ENCODE measurements around the gene LRRN3.

The LRRN3 gene

DNA sequence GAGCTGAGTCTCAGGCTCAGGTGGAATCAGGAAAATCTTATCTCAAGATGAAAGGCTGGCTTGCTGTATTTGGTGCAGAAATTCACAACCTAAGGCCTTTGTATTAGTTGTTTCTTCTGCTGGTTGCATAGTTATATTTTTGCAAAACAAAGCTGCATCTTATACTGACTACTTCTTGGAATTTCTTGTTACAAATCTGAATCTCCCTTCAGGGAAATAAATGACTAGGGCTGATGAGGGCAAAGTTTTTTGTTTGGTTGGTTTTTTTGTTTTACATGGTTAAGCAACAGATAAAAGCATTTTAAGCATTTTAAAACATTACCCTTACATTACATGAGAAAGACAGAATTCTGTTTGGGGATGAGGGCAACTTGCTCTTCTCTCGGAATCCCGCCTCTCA is 13.9 kb upstream of the LRRN3 start:
- DNase-seq = no peak

- DNase-seq = no peak
Measured at GRCh38 chr7:111080495-111081105, 10.3 kb upstream of the LRRN3 start.

GRCh38 chr7:111081546-111082267 is 9.2 kb upstream of the LRRN3 start:
- DNase-seq = no peak

DNA sequence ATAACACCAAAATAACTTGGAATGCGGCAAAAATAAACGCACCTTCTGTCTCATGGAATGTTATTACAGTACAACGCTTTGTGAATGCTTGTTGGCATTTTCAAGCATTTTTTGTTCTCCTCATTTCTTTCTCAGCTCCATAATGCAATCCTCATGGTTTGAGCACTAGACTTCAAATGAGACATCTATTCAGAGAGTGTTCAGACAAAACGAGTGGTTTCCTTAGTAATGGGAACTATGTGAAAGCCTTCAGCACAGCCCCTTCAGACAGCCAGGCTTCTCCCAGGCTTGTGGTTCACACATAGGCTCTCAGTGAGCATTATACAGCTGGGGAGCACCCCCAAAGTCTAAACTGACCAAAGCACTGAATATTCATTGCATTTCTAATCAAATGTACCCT is 8.6 kb upstream of the LRRN3 start:
- DNase-seq = no peak

DNA sequence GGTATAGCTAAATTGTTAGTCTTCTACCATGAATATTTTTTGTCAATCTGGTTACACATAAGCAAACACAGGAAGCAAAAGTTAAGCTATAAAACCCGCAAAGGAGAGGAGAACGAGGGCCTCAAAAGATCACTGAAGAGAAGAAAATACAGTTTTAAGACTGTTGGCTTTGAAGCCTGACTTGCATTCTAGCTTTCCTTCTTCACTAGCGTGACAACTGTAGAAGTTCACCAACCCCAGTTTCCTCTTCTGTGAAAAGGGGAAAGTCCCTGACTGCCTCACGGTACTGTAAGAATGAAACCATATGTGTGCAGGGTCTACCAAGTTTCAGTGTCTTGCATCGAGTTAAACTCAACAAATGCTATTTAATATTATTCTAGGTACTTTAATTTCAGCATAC is 7.5 kb upstream of the LRRN3 start:
- DNase-seq = no peak

DNA sequence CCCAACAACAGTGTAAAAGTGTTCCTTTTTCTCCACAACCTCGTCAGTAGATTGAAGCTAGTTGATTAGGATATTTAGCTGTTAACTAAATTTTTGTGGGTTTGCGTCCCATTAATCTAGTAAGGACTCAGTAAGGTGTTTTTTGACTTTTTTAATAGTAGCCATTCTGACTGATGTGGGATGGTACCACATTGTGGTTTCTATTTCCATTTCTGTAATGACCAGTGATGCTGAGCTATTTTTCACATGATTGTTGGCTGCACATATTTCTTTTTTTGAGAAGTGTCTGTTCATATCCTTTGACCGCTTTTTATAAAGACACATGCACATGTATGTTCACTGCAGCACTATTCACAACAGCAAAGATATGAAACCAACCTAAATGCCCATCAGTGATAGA is 5.6 kb upstream of the LRRN3 start:
- DNase-seq = no peak

- DNase-seq = no peak
Measured at GRCh38 chr7:111086532-111086931, 4.4 kb upstream of the LRRN3 start.

DNA sequence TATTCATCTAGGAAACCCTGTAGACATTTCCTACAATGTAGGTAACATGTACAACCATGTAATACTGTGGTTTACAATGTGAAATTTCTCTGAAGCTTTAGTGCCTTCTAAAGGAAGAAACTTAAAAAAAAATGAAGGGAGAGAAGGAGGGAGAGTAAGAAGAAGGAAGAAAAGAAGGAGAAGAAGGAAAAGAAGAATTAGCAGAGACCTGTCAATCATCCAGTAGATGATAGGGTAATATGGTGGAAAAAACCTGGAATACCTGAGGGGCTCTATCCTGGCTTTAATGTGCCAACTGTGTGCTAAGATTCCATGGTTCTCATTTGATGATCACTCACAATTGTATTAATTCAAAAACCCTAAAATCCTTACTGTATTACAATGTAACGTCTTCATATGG is 2.6 kb upstream of the LRRN3 start:
- no peak for DNase-seq

DNA sequence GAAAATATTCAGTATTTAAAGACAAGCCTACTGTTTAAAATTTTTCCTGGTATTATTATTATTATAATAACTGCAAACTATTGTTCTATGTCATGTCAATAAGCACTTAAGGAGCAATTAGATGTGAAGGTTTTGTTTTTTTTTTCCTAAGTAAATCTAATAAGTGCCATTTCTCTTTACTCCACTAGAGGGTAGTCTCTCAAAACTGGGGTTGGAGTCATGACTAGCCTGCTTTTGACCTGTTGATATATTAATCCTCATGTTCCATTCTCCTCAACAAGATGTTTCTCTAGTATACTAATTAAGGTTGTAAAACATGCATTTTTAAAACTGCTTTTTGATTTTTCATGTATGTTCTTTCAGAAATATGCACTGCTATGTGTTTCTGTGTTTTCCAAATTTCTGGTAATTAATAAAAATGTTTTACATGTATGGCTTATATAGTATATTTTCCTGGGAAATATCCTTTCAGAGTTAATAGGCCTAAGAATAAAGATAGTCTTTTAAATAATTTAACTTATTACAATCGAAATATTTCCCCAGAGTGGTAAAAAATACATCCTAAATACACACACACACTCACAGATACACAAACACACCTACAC is 1.0 kb upstream of the LRRN3 start:
- DNase-seq = no peak

DNA sequence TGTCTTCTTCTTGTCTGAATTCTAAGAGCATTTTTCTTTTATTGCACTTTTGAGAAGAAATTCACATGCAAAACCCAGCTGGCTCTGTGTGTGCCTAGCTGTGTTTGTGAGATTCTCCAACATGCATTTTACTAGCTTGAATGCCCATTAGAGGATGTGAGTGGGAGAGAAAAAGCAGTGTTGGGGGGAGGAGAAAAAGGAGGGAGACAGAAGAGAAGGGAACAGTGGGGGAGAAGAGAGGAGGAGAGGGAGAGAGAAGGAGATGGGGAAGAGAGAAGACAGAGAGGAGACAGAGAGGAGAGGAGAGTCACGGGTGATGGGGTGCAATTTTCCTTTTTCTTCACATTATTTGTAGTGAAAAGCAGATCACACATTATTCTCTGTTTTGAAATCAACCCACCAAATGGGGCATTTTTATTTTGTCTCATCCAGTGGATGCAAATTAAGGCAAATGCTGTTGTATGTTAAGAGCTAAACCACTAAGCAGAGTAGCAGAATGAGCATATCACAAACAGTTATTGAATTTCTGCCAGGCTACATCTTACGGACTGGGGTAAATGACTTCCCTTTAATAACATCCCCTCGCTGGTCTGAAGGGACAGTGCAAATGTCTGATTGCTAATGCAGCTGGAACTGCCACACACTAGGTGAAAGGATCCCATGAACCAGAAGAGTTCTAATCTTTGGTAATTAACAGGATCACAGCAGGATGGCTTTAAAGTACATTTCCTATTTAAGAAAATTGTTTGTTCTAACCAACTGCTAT is 849 bp downstream of the LRRN3 start:
- no peak for DNase-seq

DNA sequence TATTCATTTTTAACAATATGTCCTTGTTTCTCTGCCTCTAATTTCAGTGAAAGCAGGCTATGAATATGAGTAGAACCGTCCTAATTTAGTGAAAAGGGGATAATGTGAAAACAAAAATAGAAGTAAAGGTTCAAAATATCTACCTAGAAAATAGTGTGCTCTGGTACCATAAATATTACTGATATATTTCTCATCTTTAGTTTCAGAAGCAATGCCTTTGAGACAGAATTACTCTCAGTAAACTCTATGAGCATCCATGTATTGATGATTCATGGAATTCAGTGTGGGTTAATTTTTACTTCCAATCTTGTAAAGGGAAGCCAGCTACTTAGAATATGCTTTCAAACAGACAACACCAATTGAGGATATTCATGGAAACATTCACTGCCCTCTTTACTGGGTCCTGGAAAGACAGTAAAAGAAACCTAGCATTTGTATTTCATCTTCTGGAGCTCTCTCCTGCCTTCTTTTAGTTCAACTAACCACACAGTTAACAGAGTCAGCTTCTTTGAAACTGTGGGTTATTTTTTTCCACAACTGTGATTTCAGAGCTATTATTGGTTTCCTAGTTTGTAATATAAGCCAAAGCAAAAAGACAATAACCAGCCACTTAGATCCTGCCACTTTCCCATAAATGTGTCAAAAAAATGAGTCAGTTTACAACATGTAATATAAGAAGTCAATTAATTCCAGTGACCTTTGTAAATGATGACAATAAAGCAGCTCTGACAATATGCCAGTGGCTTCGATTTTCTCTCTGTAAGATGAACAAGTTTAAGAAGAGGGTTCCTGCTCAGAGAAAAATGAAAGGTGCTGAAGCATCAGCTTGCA is 1.7 kb downstream of the LRRN3 start:
- DNase-seq = no peak

DNA sequence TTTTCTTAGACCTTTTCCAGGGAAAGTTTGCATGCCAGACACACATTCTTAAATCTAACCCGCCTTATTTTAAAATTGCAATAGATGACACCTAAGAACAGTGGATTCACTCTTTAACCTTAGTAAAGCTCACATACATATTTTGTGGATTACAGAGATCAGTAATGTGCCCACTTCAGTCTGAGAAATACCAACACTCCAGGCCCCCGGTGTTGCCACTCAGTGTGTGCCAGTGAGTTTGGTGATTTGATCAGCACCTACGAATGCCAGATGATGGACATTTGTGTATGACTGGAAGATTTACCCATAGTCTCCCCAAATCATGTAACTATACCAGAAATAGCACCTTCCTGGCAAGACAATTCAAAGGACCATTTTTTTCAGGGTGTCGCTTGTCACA is 2.6 kb downstream of the LRRN3 start:
- DNase-seq = no peak

- DNase-seq = no peak
Measured at GRCh38 chr7:111094419-111094818, 3.5 kb downstream of the LRRN3 start.

DNA sequence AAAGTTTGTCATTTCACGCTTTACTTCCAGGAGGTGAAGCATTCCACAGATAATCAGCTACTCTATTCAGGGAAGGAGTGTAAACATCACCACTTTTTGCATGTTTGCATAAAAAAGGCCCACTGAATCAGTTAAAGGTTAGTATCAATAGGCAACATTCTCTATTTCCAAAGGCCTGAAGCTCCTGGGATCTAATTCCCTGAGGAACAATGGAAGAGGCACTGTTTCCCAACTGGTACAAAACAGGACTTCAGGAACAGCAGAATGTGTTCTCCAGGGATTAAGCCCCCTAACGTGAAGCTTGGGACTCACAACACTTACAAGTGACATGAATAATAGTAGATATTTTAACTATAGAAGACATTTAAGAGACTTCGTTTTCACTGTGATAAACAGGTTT is 6.1 kb downstream of the LRRN3 start:
- DNase-seq = no peak

DNA sequence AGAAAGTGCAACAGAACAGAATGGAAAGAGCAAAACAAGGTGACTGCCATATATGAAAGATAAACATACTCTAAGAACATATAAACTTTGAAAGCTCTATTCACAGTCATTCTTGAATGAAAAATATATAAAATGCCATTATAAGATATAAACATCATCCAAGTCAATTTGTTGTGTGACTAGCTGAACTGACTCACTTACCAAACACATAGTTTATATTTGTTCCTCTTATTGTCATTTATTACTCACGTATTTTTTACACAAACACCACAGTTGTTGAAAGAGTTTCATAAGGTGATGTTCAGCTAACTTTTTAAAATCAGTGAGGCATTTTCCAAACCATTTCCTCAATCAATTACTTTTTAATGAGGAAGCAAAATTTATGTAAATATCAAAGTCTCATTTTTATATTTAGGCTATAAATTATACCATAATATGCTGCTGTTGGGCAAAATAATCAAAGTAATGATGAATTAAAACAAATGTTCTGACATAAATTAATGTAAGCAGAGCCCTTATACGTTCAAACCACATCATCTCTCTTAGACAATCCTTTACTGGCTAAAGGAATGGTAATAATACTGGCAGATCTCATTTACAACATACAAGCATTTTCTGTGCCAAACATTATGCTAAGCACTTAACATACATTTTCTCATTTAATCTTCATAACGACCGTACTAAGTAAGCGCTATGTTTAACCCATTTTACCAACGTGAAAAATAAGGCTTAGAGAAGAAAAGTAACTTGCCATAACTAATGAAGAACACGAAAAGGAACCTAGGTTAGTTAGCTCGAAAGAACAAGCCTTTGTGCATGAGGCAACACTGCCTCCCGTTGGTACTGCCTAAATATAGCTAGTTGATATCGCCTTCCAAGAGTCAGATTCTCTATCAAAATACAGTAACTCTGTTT is 7.3 kb downstream of the LRRN3 start:
- no peak for DNase-seq

- DNase-seq = no peak
Measured at GRCh38 chr7:111098926-111099250, 8.0 kb downstream of the LRRN3 start.

GRCh38 chr7:111101856-111102646 is 11.1 kb downstream of the LRRN3 start:
- no peak for DNase-seq

- no peak for DNase-seq
Measured at GRCh38 chr7:111103136-111103535, 12.2 kb downstream of the LRRN3 start.

DNA sequence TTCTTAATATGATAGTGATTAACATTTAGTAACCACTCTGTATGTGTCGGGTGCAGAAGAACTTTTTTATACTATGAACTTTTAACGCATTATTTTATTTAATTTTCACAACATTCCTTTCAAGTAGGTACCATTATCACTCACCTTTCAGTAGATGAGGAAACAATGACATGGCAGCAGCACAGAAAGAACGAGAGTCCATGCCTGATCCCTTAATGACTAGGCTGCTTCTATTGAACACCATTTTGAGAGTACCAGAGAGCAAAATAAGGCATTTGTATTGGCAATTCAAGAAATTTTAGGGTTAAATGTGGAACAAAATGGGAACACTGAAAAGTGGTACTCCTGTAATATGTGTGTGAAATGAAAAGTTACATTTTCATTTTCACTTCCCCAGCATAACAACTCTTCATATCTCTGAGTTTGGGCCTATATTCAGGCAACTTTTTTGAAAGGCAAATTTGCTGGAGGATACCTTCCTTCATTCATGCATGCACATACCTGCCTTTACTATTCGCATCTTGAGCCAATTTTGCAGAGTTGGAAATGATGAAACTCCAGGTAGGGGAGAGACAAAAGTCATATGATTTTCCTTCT is 12.8 kb downstream of the LRRN3 start:
- no peak for DNase-seq

DNA sequence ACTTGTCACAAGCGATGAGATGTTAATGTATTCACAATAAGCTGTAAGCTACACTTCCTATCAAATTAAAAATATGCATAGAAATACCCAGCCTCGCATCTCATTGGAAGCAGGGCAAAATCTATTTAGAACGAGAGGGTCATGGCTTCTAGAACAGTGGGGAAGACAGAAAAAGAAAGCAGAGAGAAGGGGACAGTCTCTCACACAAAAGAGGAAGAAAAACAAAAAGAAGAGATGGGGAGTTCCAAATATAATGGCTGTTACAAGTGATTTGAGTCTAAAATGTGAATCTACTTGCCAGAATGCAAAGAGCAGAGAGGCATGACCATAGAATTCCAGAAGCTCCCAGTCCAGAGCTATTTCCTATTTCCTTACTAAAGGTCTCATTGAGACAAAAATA is 13.8 kb downstream of the LRRN3 start:
- DNase-seq = no peak
